K562 (cell line): ENCODE measurements around the gene OCIAD1. TPM values are rescaled to one million over a fixed set of nuclear protein-coding genes. Genes with fewer than 3 reads are reported as not detected.

Experiments used
- AFF4 ChIP-seq: sonication (generic); formaldehyde crosslinking; IDR thresholded peaks from 2 replicates; pipeline ENCODE4 v1.8.0; 2023; ENCODE audit warnings: mild to moderate bottlenecking, missing genetic modification reagents
- ARHGAP35 ChIP-seq: fragments of 450-650 bp; IDR thresholded peaks from 2 replicates; pipeline ENCODE4 v1.6.1; 2018; ENCODE audit not compliant: partially characterized antibody
- BDP1 ChIP-seq: IDR thresholded peaks from 3 replicates; pipeline ENCODE4 v1.6.1; 2011; ENCODE audit not compliant: insufficient read length, insufficient read depth
- CHCHD3 ChIP-seq: fragments of 250-450 bp; sonication (Bioruptor Pico); IDR thresholded peaks from 2 replicates; pipeline ENCODE4 v2.1.2; 2022; ENCODE audit warnings: mild to moderate bottlenecking
- CHD4 ChIP-seq: fragments of 200-600 bp; sonication (generic); IDR thresholded peaks from 3 replicates; pipeline ENCODE4 v1.6.1; 2012; ENCODE audit warnings: low read depth, mild to moderate bottlenecking, mixed read lengths, low read length, inconsistent platforms; ENCODE audit not compliant: insufficient read depth, insufficient replicate concordance, poor library complexity, severe bottlenecking
- CTCF ChIP-seq, 3 experiments: IDR thresholded peaks in 2 of 3; conservative IDR thresholded peaks in 1 of 3; 2 replicates each; pipeline ENCODE4 v1.5.1; 2011 to 2012; ENCODE audit warnings: low read length in 3 of 3, mild to moderate bottlenecking in 3 of 3, control low read depth in 2 of 3, improper control_type of control experiment in 1 of 3, inconsistent platforms in 1 of 3, low read depth in 1 of 3, mixed read lengths in 1 of 3, moderate library complexity in 1 of 3; ENCODE audit not compliant: insufficient read depth in 2 of 3
- HDAC2 ChIP-seq: fragments of 450-650 bp; IDR thresholded peaks from 2 replicates; pipeline ENCODE4 v1.6.1; 2016; ENCODE audit warnings: mild to moderate bottlenecking
- MIER1 ChIP-seq: fragments of 450-650 bp; IDR thresholded peaks from 2 replicates; pipeline ENCODE4 v1.6.1; 2016; ENCODE audit warnings: antibody characterized with exemption, mild to moderate bottlenecking, low read depth
- PBX2 ChIP-seq, 2 experiments: IDR thresholded peaks in 1 of 2; conservative IDR thresholded peaks in 1 of 2; 2 replicates each; pipeline ENCODE4 v1.6.1; 2016; ENCODE audit warnings: low read depth in 2 of 2, mild to moderate bottlenecking in 1 of 2, missing compliant biosample characterization in 1 of 2, missing genetic modification characterization in 1 of 2, moderate library complexity in 1 of 2
- SRSF1 ChIP-seq: fragments of 200-400 bp; formaldehyde crosslinking; IDR thresholded peaks from 2 replicates; pipeline ENCODE4 v1.6.1; 2017; ENCODE audit warnings: mild to moderate bottlenecking, low read depth, low read length, moderate library complexity
- ZNF41 ChIP-seq: fragments of 250-450 bp; sonication (Bioruptor Pico); conservative IDR thresholded peaks from 2 replicates; pipeline ENCODE4 v1.4.0; 2020; ENCODE audit warnings: mild to moderate bottlenecking
- polyA plus RNA-seq, 8 experiments: library from polyadenylated mRNA; depleted of rRNA in 4 of 8; stranded (reverse) in 5 of 8; unstranded in 3 of 8; fragments of >200 nt; fragmentation: Nextera tagmentation in 2 of 8; fragmentation: Illumina TruSeq in 1 of 8; extraction: Ambion mirVana in 2 of 8; extraction: Trizol in 1 of 8; gene quantifications; 2 replicates each; pipeline versions ENCODE4 v1.2.1 to v1.2.3, GENCODE V29; 2011 to 2014; ENCODE audit warnings: inconsistent platforms in 1 of 8, missing spikeins in 1 of 8
- total RNA-seq, 7 experiments: library from RNA; depleted of rRNA in 6 of 7; stranded (reverse); fragments of >200 nt in 6 of 7; fragmentation: Illumina TruSeq in 2 of 7; extraction: Trizol in 2 of 7; gene quantifications; 2 replicates each; pipeline versions ENCODE4 v1.2.1 to v1.2.3, GENCODE V29; 2011 to 2021; ENCODE audit warnings: low replicate concordance in 1 of 7
- TF ChIP-seq, protein P1 (sequence below): fragments of 200-800 bp; sonication (Bioruptor generic); IDR thresholded peaks from 2 replicates; pipeline ENCODE4 v1.6.1; 2016; ENCODE audit warnings: missing genetic modification characterization, missing compliant biosample characterization

The OCIAD1 gene
- total and polyA plus RNA-seq, 9 of the 15 experiments (the other 6 are each of a cell fraction or from before 2014, with no cell fraction given) = 99.0 to 358 (median 196) TPM

DNA sequence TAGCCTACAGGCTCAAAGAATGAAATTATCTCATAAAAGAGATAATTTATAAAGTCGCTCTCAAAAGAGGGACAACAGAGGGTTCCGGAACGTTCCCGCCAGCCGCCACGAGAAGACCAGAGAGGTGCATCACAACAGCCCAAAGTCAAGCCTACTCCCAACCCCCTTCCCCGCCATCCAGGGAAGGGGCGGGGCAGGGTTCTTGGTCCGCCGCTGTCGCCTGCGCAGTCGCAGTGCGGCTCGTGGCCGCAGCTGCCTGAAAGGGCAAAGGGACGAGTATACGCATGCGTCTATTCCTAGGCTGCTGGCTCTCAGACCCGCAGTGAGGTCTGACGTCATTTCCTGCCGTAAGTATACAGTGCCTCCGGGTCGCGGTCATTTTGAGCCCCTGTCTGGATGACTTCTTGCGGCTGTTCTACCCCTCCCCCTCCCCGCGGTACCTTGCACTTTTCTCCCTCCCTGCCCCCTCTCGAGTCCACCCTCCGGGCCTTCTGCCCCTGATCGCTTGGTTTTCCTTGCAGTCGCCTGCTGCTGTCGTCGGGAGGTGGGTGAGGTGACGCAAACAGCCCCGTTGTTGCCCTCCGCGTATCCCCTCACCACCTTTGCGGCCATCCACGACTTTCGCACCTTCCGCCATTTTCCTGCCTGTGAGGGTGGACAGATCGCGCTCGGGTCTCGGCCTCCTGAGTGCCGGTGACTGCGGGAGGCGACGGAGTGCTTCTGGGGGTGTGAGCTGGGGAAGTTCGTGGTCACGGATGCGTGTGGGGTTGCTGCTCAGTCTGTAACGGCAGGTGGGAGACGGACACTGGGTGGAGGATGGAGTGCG lies at the start of gene OCIAD1 (continued):
- TF ChIP-seq, protein P1, sequence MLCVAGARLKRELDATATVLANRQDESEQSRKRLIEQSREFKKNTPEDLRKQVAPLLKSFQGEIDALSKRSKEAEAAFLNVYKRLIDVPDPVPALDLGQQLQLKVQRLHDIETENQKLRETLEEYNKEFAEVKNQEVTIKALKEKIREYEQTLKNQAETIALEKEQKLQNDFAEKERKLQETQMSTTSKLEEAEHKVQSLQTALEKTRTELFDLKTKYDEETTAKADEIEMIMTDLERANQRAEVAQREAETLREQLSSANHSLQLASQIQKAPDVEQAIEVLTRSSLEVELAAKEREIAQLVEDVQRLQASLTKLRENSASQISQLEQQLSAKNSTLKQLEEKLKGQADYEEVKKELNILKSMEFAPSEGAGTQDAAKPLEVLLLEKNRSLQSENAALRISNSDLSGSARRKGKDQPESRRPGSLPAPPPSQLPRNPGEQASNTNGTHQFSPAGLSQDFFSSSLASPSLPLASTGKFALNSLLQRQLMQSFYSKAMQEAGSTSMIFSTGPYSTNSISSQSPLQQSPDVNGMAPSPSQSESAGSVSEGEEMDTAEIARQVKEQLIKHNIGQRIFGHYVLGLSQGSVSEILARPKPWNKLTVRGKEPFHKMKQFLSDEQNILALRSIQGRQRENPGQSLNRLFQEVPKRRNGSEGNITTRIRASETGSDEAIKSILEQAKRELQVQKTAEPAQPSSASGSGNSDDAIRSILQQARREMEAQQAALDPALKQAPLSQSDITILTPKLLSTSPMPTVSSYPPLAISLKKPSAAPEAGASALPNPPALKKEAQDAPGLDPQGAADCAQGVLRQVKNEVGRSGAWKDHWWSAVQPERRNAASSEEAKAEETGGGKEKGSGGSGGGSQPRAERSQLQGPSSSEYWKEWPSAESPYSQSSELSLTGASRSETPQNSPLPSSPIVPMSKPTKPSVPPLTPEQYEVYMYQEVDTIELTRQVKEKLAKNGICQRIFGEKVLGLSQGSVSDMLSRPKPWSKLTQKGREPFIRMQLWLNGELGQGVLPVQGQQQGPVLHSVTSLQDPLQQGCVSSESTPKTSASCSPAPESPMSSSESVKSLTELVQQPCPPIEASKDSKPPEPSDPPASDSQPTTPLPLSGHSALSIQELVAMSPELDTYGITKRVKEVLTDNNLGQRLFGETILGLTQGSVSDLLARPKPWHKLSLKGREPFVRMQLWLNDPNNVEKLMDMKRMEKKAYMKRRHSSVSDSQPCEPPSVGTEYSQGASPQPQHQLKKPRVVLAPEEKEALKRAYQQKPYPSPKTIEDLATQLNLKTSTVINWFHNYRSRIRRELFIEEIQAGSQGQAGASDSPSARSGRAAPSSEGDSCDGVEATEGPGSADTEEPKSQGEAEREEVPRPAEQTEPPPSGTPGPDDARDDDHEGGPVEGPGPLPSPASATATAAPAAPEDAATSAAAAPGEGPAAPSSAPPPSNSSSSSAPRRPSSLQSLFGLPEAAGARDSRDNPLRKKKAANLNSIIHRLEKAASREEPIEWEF (CRISPR knock-in tag) = no peak
- TF ChIP-seq HDAC2 (peak; percentile 70), AFF4 (CRISPR knock-in tag) (no peak; the same call in 1 of the 2 replicates), PBX2 (CRISPR knock-in tag; IDR thresholded peaks at IDR 0.05; ENCODE audit: low read depth) (no peak), PBX2 (tag; conservative IDR thresholded peaks at IDR 0.05; ENCODE audit: low read depth) (no peak), ARHGAP35 (no peak), SRSF1 (no peak), CTCF (IDR thresholded peaks at IDR 0.05 in 2 of 3, conservative IDR thresholded peaks at IDR 0.05 in 1 of 3; ENCODE audit: insufficient read depth in 2 of 3, low read depth in 1 of 3, low read length in 3 of 3) (no peak), MIER1 (no peak), CHCHD3 (no peak), ZNF41 (CRISPR knock-in tag) (no peak), CHD4 (no peak), BDP1 (no peak)
